WERI-Rb-1 (cell line): Measurements from ENCODE around the gene PTPRN2.

Source experiments
- DNase-seq: peaks from one replicate; pipeline ENCODE4 v3.0.0-alpha.2; 2020
- H3K27ac ChIP-seq: fragments of 250-450 bp; sonication (Bioruptor Pico); 2 replicates; pipeline ENCODE4 v1.5.1; 2020; ENCODE audit warnings: mild to moderate bottlenecking, moderate library complexity
- H3K27me3 ChIP-seq: fragments of 250-450 bp; sonication (Bioruptor Pico); 2 replicates; pipeline ENCODE4 v1.5.1; 2021; ENCODE audit warnings: mild to moderate bottlenecking, low read depth, moderate library complexity; ENCODE audit not compliant: insufficient read depth, severe bottlenecking
- H3K36me3 ChIP-seq: fragments of 250-450 bp; sonication (Bioruptor Pico); 2 replicates; pipeline ENCODE4 v1.5.1; 2020; ENCODE audit warnings: mild to moderate bottlenecking, moderate library complexity
- H3K4me3 ChIP-seq: 2 replicates; pipeline ENCODE4 v1.5.1; 2011; ENCODE audit warnings: low read depth, mild to moderate bottlenecking, control low read depth, low read length
- H3K9me3 ChIP-seq: fragments of 250-450 bp; sonication (Bioruptor Pico); 2 replicates; pipeline ENCODE4 v1.5.1; 2021; ENCODE audit warnings: mild to moderate bottlenecking, moderate library complexity; ENCODE audit not compliant: severe bottlenecking
- CTCF ChIP-seq: IDR thresholded peaks from 2 replicates; pipeline ENCODE4 v1.5.1; 2011; ENCODE audit warnings: low read depth, mild to moderate bottlenecking, control low read depth, inconsistent platforms, low read length

PTPRN2 gene

GRCh38 chr7:157979636-157980340 is 607.8 kb downstream of the PTPRN2 start:
- H3K36me3 ChIP-seq = no peaks in the 10 kb centered on the region
- H3K27me3 ChIP-seq = no peaks in the 10 kb centered on the region
- no peak for TF ChIP-seq CTCF
- no peak overlapping the region for H3K27ac ChIP-seq
- no peak for DNase-seq
- peaks cover 4% of the 10 kb centered on the region for H3K9me3 ChIP-seq
- H3K4me3 ChIP-seq = no peak overlapping the region

GRCh38 chr7:157978766-157979165 is 608.9 kb downstream of the PTPRN2 start:
- H3K9me3 ChIP-seq = peaks cover 14% of the 10 kb centered on the region
- no peak for DNase-seq

GRCh38 chr7:157977717-157978496 is 609.7 kb downstream of the PTPRN2 start:
- H3K27ac ChIP-seq = no peak overlapping the region
- no peak for DNase-seq
- peaks cover 14% of the 10 kb centered on the region for H3K9me3 ChIP-seq

More at GRCh38 chr7:157978766-157979165, 608.9 kb downstream of the PTPRN2 start:
- H3K36me3 ChIP-seq = no peaks in the 10 kb centered on the region
- no peak for TF ChIP-seq CTCF
- no peak overlapping the region for H3K27ac ChIP-seq
- H3K27me3 ChIP-seq = no peaks in the 10 kb centered on the region
- H3K4me3 ChIP-seq = no peak overlapping the region

GRCh38 chr7:157977306-157977705 is 610.3 kb downstream of the PTPRN2 start:
- no peak for TF ChIP-seq CTCF
- no peaks in the 10 kb centered on the region for H3K36me3 ChIP-seq
- H3K4me3 ChIP-seq = no peak overlapping the region
- no peaks in the 10 kb centered on the region for H3K27me3 ChIP-seq
- H3K9me3 ChIP-seq = peaks cover 14% of the 10 kb centered on the region
- DNase-seq = no peak
- no peak overlapping the region for H3K27ac ChIP-seq

More at GRCh38 chr7:157977717-157978496, 609.7 kb downstream of the PTPRN2 start:
- no peaks in the 10 kb centered on the region for H3K27me3 ChIP-seq
- H3K36me3 ChIP-seq = no peaks in the 10 kb centered on the region
- no peak for TF ChIP-seq CTCF
- no peak overlapping the region for H3K4me3 ChIP-seq

- no peaks in the 10 kb centered on the region for H3K27me3 ChIP-seq
- peaks cover 14% of the 10 kb centered on the region for H3K9me3 ChIP-seq
- H3K36me3 ChIP-seq = no peaks in the 10 kb centered on the region
Observed at GRCh38 chr7:157976406-157976805, 611.2 kb downstream of the PTPRN2 start.

More at GRCh38 chr7:157976406-157976805, 611.2 kb downstream of the PTPRN2 start:
- H3K4me3 ChIP-seq = no peak overlapping the region
- DNase-seq = no peak
- no peak for TF ChIP-seq CTCF
- no peak overlapping the region for H3K27ac ChIP-seq
